Loucy (cell line): ENCODE data around the gene MARCHF9.

Experiments used
- CTCF ChIP-seq: fragments of 200-600 bp; sonication (generic); conservative IDR thresholded peaks from 2 replicates; pipeline ENCODE4 v1.5.1; 2014; ENCODE audit warnings: mild to moderate bottlenecking, antibody characterized with exemption, low read length
- EZH2phosphoT487 ChIP-seq: fragments of 200-600 bp; IDR thresholded peaks from 2 replicates; pipeline ENCODE4 v1.6.1; 2018; ENCODE audit warnings: antibody characterized with exemption, mild to moderate bottlenecking, moderate library complexity, borderline replicate concordance

- TF ChIP-seq CTCF (no peak), EZH2phosphoT487 (no peak)
Measured at GRCh38 chr12:57753756-57754337, 1.1 kb upstream of the MARCHF9 start.
